Loucy (cell line): Measurements from ENCODE around the gene ELAVL1.

Source experiments
- H2AFZ ChIP-seq: fragments of 200-600 bp; sonication (generic); 2 replicates; pipeline ENCODE4 v1.6.0; 2016; ENCODE audit warnings: antibody characterized with exemption, mild to moderate bottlenecking, low read length, moderate library complexity
- H3F3A ChIP-seq: fragments of 200-600 bp; 2 replicates; pipeline ENCODE4 v1.6.0; 2016; ENCODE audit warnings: antibody characterized with exemption, low read depth, mild to moderate bottlenecking
- H3K27me3 ChIP-seq: fragments of 200-600 bp; sonication (generic); 2 replicates; pipeline ENCODE4 v1.6.1; 2014; ENCODE audit warnings: low read length, mild to moderate bottlenecking; ENCODE audit not compliant: insufficient read depth, poor library complexity, severe bottlenecking
- H3K36me3 ChIP-seq: fragments of 200-600 bp; sonication (generic); 2 replicates; pipeline ENCODE4 v1.6.1; 2016; ENCODE audit warnings: low read length; ENCODE audit not compliant: insufficient read depth
- H3K4me1 ChIP-seq: fragments of 200-600 bp; sonication (generic); 2 replicates; pipeline ENCODE4 v1.5.1; 2014; ENCODE audit warnings: low read length, mild to moderate bottlenecking; ENCODE audit not compliant: insufficient read depth, poor library complexity, severe bottlenecking
- H3K4me2 ChIP-seq: fragments of 200-600 bp; sonication (generic); 2 replicates; pipeline ENCODE4 v1.6.0; 2014; ENCODE audit warnings: antibody characterized with exemption, low read length, low read depth, mild to moderate bottlenecking; ENCODE audit not compliant: poor library complexity, severe bottlenecking
- H3K4me3 ChIP-seq: fragments of 200-600 bp; sonication (generic); 2 replicates; pipeline ENCODE4 v1.5.1; 2014; ENCODE audit warnings: low read length, mild to moderate bottlenecking, mixed read lengths; ENCODE audit not compliant: poor library complexity, severe bottlenecking
- H3K79me2 ChIP-seq: fragments of 200-600 bp; sonication (generic); 2 replicates; pipeline ENCODE4 v1.6.1; 2014; ENCODE audit warnings: low read length; ENCODE audit not compliant: insufficient read depth
- H3K9ac ChIP-seq: fragments of 200-600 bp; sonication (generic); 2 replicates; pipeline ENCODE4 v1.6.0; 2014; ENCODE audit warnings: mild to moderate bottlenecking, low read depth, low read length, moderate library complexity; ENCODE audit not compliant: poor library complexity, severe bottlenecking
- H3K9me2 ChIP-seq: fragments of 200-600 bp; sonication (generic); replicated peaks from 2 replicates; pipeline ENCODE4 v1.6.1; 2016; ENCODE audit warnings: low read depth, low read length, mixed read lengths
- H3K9me3 ChIP-seq: fragments of 200-600 bp; sonication (generic); 2 replicates; pipeline ENCODE4 v1.6.1; 2014; ENCODE audit warnings: mild to moderate bottlenecking, antibody characterized with exemption, low read length, low read depth; ENCODE audit not compliant: insufficient read depth
- H4K20me1 ChIP-seq: fragments of 200-600 bp; sonication (generic); 2 replicates; pipeline ENCODE4 v1.6.0; 2014; ENCODE audit warnings: antibody characterized with exemption, low read length, mild to moderate bottlenecking; ENCODE audit not compliant: insufficient read depth, poor library complexity, severe bottlenecking
- CTCF ChIP-seq: fragments of 200-600 bp; sonication (generic); conservative IDR thresholded peaks from 2 replicates; pipeline ENCODE4 v1.5.1; 2014; ENCODE audit warnings: mild to moderate bottlenecking, antibody characterized with exemption, low read length
- EZH2phosphoT487 ChIP-seq: fragments of 200-600 bp; IDR thresholded peaks from 2 replicates; pipeline ENCODE4 v1.6.1; 2018; ENCODE audit warnings: antibody characterized with exemption, mild to moderate bottlenecking, moderate library complexity, borderline replicate concordance

ELAVL1 gene

GRCh38 chr19:7993560-7993959 lies 11.9 kb downstream of the ELAVL1 start:
- peaks cover 78% of the 10 kb centered on the region for H4K20me1 ChIP-seq
- H3K79me2 ChIP-seq: peaks cover 91% of the 10 kb centered on the region
- peaks cover 52% of the 10 kb centered on the region; the same call in 1 of the 2 replicates for H3K36me3 ChIP-seq
- H3K9ac ChIP-seq: no peak overlapping the region
- H3K4me3 ChIP-seq: no peak overlapping the region
- no peak overlapping the region for H2AFZ ChIP-seq
- H3K27me3 ChIP-seq: no peaks in the 10 kb centered on the region
- no peak overlapping the region for H3K4me2 ChIP-seq
- H3K4me1 ChIP-seq: no peaks in the 10 kb centered on the region
- TF ChIP-seq EZH2phosphoT487: no peak
- TF ChIP-seq CTCF: no peak
- H3K9me2 ChIP-seq: no peaks in the 10 kb centered on the region
- no peaks in the 10 kb centered on the region for H3K9me3 ChIP-seq
- H3F3A ChIP-seq: no peaks in the 10 kb centered on the region

GRCh38 chr19:7992575-7992974 lies 12.9 kb downstream of the ELAVL1 start:
- Histone ChIP-seq H3K27me3 (no peaks in the 10 kb centered on the region), H4K20me1 (peaks cover 78% of the 10 kb centered on the region), H2AFZ (no peak overlapping the region), H3K4me1 (no peaks in the 10 kb centered on the region), H3K79me2 (peaks cover 91% of the 10 kb centered on the region), H3K9me2 (no peaks in the 10 kb centered on the region), H3K4me2 (no peak overlapping the region), H3K36me3 (peaks cover 62% of the 10 kb centered on the region; the same call in 1 of the 2 replicates), H3K9me3 (no peaks in the 10 kb centered on the region), H3K9ac (no peak overlapping the region), H3F3A (no peaks in the 10 kb centered on the region), H3K4me3 (no peak overlapping the region)
- TF ChIP-seq CTCF (no peak), EZH2phosphoT487 (no peak)

DNA sequence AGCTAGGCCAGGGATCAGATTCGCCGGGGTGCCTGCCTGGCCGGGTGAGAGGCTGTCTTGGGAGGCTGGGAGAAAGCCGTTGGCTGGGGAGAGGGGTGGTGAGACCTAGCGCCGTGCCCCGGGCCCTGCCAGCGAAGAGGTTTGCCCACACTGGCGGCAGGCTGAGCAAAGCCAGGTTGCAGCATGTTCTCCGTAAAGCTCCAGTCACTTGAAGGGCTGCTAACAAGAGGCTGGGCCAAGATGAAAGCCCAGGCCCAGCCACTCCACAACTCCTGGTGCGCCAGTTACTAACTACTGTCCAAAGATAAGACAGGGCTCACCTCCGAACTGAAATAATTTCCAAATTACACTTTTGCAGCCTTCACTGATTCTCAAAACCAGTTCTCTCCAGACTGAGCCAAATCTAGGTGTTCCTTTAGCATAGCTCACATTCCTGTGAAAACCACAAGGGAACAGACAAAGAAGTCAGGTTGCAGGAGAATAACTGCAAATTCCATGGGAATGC lies 16.3 kb downstream of the ELAVL1 start:
- TF ChIP-seq CTCF: no peak
- no peak for TF ChIP-seq EZH2phosphoT487
- no peak overlapping the region for H3K9ac ChIP-seq
- peaks cover 89% of the 10 kb centered on the region for H3K79me2 ChIP-seq
- H3K4me1 ChIP-seq: no peaks in the 10 kb centered on the region
- H3K36me3 ChIP-seq: peaks cover 89% of the 10 kb centered on the region; the same call in 1 of the 2 replicates
- no peaks in the 10 kb centered on the region for H3K27me3 ChIP-seq
- H4K20me1 ChIP-seq: peaks cover 82% of the 10 kb centered on the region
- no peaks in the 10 kb centered on the region for H3F3A ChIP-seq
- no peak overlapping the region for H2AFZ ChIP-seq
- H3K4me3 ChIP-seq: no peak overlapping the region
- no peak overlapping the region for H3K4me2 ChIP-seq
- no peaks in the 10 kb centered on the region for H3K9me2 ChIP-seq
- H3K9me3 ChIP-seq: no peaks in the 10 kb centered on the region
